ENCODE data around the gene BUD31.

BUD31 gene

DNA sequence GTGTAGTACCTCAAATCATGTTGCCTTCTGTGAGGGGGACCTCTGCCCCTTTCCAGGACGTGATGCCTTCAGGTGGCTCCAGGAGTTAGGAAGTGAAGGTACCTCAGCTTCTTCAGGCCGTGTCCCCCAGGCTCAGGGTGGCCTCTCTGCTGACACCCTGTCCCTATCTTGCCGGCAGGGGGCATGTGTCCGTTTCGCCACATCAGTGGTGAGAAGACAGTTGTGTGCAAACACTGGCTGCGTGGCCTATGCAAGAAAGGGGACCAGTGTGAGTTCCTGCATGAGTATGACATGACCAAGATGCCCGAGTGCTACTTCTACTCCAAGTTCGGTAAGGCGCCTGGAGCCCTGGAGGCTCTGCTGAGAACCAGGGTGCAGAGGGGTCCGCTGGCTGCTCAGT lies 39.2 kb downstream of the BUD31 start:
- TF ChIP-seq, protein P1, sequence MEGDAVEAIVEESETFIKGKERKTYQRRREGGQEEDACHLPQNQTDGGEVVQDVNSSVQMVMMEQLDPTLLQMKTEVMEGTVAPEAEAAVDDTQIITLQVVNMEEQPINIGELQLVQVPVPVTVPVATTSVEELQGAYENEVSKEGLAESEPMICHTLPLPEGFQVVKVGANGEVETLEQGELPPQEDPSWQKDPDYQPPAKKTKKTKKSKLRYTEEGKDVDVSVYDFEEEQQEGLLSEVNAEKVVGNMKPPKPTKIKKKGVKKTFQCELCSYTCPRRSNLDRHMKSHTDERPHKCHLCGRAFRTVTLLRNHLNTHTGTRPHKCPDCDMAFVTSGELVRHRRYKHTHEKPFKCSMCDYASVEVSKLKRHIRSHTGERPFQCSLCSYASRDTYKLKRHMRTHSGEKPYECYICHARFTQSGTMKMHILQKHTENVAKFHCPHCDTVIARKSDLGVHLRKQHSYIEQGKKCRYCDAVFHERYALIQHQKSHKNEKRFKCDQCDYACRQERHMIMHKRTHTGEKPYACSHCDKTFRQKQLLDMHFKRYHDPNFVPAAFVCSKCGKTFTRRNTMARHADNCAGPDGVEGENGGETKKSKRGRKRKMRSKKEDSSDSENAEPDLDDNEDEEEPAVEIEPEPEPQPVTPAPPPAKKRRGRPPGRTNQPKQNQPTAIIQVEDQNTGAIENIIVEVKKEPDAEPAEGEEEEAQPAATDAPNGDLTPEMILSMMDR (conservative IDR thresholded peaks at IDR 0.05): peak; percentile 75
- H3K27ac ChIP-seq: no peak overlapping the region

DNA sequence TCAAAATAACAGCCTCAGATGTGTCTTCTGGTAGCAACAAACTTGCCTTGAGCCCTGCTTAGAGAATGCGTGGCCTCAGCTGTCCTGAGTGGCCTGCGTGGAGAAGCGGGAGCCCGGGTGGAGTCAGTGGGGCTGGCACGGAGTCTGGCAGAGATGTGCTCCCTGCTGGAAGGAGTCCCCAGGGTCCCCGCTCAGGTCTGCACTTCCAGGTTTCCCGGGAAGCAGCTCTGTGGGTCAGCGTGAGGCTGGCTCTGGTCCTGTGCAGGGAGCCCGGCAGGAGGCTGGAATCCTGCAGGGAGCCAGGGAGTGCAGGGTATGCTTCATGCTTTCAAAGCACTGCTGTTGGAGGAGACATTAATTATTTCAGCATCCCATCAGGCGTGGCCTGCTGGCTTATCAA lies 40.1 kb downstream of the BUD31 start:
- H3K27ac ChIP-seq: no peak overlapping the region
- TF ChIP-seq, protein P1 (conservative IDR thresholded peaks at IDR 0.05): no peak

DNA sequence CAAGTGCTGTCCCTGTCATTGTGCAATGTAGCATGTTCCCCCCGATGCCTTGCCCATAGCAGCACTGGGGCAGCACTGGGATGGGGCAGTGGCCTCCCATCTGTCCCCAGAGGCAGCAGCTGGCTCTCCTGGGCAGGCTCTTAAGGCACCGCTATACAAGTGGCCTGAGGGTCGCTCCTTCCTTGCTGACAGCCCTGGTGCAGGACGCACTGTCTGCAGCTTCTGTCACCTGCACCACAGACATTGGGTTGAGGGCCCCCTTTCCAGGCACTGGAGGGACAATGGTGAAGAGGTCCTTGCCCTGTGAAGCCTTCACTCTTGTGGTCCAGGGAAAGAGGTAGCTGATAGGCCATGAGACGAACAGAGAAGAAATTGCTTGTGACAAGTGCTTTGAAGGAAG lies 40.6 kb downstream of the BUD31 start:
- H3K27ac ChIP-seq: no peak overlapping the region
- TF ChIP-seq, protein P1 (conservative IDR thresholded peaks at IDR 0.05): no peak

DNA sequence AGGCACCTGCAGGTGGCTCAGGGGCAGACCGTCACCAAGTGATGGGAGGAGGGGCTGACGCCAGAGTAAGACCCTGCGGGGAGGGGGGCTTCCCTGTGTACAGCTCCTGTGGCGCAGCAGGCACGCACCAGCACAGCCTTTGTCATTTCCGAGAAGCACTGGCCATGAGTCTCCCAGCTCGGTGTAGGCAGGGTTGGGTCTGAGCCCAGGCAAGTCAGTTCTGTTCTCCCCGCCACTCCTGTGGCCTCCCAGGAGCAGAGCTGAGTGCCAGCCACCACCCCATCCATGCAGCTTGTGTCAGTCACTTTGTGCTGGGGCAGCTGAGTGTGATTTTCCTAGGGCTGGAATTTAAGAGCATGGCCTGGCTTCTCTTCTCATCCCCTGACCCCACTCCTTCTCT lies 43.2 kb downstream of the BUD31 start:
- H3K27ac ChIP-seq: no peak overlapping the region
- TF ChIP-seq, protein P1 (conservative IDR thresholded peaks at IDR 0.05): no peak

DNA sequence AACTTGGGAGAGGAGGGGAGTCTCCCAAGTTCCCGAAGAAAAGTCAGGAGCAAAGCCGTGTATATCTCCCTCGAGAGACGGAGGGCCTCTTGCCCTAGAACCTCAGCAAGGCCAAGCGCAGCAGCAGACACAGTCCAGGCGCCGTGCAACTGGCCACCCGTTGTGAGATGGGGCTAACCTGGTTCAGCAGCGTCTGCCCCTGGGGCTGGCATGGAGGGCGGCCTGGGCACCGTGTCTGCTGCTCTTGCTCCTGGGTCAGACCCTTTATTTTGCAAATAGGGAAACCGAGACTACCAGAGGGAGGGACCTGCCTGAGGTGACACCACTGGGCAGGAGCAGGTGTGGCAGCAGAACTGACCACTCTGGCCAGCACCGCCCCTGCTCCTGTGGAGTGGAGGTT lies 43.8 kb downstream of the BUD31 start:
- no peak overlapping the region for H3K27ac ChIP-seq
- TF ChIP-seq, protein P1 (conservative IDR thresholded peaks at IDR 0.05): no peak

DNA sequence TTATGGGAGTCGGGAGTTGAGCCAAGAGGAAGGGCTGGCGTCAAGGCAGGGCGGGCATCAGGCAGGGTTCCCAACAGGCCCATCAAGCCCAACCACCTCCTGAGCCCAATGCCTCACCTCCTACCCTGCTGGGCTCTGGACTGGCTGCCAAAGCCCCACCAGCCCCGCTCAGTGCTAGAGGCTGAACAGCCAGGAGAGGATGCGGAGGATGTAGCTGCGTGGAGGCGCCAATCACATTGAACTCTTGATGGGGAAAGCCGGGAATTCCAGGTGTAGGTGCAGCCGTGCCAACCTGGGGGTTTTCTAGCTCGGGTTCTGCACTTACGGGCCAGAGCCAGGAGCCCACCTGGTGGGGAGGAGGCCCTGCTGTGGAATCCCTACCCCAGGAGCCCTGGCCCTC lies 44.3 kb downstream of the BUD31 start:
- TF ChIP-seq, protein P1 (conservative IDR thresholded peaks at IDR 0.05): no peak
- no peak overlapping the region for H3K27ac ChIP-seq

DNA sequence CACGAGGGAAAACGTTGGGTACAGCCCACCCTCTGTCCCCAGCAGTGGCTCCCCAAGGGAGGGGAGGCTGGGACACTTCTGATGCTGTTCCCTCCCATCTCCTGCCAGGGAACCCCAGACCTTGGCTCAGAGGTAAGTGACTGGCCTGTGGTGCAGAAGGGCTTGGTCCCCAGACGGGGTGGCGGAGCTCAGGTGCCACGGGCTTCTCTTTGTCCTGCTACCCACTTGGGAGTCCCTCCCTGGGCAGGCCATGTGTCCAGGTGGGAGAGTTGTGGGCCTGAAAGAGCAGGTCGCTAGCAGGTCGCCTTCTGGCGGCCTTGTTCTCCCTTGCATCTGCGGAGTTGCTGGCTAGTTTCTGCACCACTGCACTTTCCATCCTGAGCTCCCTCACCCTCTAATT lies 47.1 kb downstream of the BUD31 start:
- no peak overlapping the region for H3K27ac ChIP-seq
- TF ChIP-seq, protein P1 (conservative IDR thresholded peaks at IDR 0.05): no peak

DNA sequence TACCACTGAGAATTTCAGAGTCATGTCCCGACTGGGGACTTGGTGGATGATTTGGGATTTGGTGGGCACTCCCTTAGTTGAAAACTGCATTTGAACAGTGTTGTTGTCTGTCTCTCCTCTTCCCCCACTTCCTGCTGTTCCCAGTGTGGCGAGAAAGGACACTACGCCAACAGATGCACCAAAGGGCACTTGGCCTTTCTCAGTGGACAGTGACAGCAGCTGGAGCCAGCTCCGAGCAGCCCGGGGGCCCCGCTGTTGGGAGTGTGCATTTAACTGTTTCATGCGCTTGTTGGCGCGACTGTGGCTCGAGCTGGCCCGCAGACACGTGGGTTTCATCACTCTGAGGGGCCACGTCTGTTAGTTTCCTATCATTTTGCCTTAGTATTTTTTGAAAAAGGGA lies 47.5 kb downstream of the BUD31 start:
- TF ChIP-seq, protein P1 (conservative IDR thresholded peaks at IDR 0.05): no peak
- H3K27ac ChIP-seq: no peak overlapping the region
